Measurements from ENCODE around the gene BLM.

BLM gene

DNA sequence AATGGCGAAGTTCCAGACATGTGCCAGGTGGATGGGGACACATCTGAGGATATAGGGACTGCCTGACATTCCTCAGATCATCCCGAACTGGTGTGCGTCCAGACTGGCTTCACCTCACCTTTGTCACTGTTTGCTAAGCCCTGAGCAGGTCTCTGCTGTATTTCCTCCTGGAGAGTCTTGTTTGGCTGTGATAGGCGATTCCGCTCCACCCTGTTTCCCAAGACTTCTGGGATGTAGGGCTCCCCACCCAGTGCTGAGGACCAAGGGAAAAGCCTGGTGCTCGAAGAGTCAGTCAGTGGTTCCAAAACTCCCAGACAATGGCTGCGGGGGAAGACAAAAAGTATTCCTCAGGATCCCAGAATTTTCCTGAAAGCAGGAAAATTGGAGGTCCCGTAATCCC is 140.2 kb downstream of the BLM start:
- DNase-seq: no peak

DNA sequence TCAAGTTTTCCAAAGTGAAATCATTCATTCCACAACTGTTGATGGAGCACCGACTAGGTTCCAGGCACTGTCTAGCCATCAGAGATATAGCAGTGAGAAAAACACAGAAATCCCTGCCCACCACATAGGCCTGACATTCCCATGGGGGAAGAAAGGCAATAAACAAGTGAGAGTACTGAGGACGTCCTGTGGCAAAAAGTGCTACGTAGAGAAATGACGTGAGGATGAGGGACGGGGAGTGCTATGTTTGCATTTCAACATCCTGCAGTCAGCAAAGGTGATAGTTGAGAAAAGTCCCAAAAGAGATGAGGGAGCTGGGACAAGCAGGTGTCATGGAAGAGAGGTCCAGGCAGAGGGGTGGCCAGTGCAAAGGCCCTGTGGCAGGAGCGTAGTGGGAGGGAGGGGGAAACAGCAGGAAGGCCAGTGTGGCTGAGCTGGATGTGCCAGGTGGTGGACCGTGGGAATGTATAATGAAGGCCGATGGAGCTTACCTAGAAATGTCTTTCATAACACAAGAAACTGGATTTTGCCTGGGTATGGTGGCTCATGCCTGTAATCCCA is 140.8 kb downstream of the BLM start:
- no peak for DNase-seq

DNA sequence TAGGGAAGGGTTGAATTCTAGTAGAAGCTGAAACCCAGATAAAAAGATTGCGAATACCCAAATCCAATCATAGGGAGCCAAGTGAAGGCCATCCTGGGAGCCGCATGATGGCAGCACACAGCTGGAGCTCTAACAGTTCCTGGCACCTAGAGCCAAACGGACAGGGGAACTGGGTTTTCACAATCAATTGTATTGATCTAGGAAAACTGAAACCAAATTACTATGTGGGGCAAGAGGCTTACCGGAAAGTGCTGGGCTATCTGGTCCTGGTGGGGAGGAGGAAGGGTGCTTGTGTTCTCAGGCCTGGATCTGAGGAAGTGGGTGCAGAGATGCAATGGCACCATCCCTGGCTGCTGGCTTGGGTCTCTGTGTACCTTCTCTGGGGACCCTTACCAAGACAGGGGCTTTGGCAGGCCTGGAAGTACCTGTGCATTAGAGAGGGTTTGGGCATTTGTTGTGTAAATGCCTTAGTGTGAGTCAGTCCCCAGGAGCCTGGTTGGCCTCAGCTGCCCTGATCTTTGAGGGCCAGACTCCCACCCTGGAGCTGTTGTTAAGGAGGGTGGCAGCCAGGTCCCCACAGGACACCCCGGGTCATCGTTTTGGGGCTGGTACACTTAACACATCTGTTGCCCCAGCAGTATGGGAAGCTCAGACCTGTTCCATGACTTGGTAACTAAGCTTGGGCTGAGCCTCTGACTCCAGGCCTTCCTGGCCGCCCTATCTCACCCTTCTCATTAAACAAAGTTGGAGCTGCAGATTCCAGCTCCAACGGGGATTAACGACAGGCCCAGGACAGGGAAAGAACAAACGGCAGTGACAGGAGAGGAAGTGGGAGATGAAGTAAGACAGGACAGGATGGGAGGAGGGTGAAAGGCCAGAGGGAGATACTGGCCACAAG is 142.3 kb downstream of the BLM start:
- DNase-seq: no peak

- no peak for DNase-seq
Observed at GRCh38 chr15:90860450-90860849, 143.3 kb downstream of the BLM start.

GRCh38 chr15:90860942-90861675 is 144.0 kb downstream of the BLM start:
- peak; percentile 90 for DNase-seq

DNA sequence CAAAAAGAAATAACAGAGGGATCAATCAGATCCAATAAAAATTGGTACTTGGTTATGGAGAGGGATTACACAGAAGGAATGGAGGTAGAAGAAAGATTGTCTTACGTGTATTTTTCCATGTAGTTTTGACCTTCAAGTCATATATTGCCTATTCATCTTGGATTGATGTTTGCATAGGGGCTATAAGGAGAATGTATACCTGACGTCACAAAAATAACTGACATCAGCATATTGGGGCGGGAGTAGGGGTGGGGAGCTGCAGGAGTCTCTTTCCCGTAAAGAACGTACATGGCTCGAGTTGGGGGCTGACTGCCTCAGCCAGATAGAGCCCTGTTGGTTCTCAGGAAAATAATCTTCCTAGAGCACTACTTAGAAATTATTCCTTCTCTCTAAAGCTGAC is 145.3 kb downstream of the BLM start:
- no peak for DNase-seq

GRCh38 chr15:90862964-90863778 is 146.0 kb downstream of the BLM start:
- DNase-seq: no peak

- no peak for DNase-seq
Observed at GRCh38 chr15:90863987-90864386, 146.8 kb downstream of the BLM start.

GRCh38 chr15:90864507-90864906 is 147.4 kb downstream of the BLM start:
- no peak for DNase-seq

GRCh38 chr15:90865702-90866101 is 148.6 kb downstream of the BLM start:
- no peak for DNase-seq

Measured in NCI-H774 (cell line).